ENCODE results near the gene CEP350. TPM values are rescaled to one million over a fixed set of nuclear protein-coding genes. Genes with fewer than 3 reads are reported as not detected.

The CEP350 gene
- polyA plus RNA-seq, 1 experiment, result 5.4 TPM

DNA sequence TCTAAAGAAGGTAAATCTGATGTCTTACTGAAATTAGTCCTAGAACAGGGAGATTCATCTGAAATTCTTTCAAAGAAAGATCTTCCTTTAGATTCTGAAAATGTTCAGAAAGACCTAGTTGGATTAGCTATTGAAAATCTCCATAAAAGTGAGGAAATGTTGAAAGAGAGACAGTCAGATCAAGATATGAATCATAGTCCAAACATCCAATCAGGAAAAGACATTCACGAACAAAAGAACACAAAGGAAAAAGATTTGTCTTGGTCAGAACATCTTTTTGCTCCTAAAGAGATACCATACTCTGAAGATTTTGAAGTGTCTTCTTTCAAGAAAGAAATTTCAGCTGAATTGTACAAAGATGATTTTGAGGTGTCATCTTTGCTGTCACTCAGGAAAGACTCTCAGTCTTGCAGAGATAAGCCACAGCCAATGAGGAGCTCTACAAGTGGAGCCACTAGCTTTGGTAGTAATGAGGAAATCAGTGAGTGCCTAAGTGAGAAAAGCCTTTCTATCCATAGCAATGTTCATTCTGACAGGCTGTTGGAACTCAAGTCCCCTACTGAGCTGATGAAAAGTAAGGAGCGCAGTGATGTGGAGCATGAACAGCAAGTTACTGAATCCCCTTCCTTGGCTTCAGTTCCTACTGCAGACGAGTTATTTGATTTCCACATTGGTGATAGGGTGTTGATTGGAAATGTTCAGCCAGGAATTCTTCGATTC is 138.5 kb downstream of the CEP350 start:
- Histone ChIP-seq H3K27me3 (ENCODE audit: control insufficient read depth, insufficient read depth, low read length) (no peaks in the 10 kb centered on the region), H3K4me3 (ENCODE audit: low read depth, low read length) (no peak overlapping the region), H3K36me3 (ENCODE audit: control insufficient read depth, insufficient read depth, low read length) (peaks cover 3% of the 10 kb centered on the region; the same call in 1 of the 2 replicates)
- TF ChIP-seq CTCF (IDR thresholded peaks at IDR 0.05; ENCODE audit: insufficient read depth, low read depth, low read length), result no peak
- DNase-seq (ENCODE audit: low read depth), result no peak
- CTCF ChIA-PET, result interaction anchor here (0.7 kb wide), 1 partner anchor 9 kb away, joined by 3 read pairs; no protein-coding TSS in a partner anchor
- POLR2A ChIA-PET, result no interaction called here

DNA sequence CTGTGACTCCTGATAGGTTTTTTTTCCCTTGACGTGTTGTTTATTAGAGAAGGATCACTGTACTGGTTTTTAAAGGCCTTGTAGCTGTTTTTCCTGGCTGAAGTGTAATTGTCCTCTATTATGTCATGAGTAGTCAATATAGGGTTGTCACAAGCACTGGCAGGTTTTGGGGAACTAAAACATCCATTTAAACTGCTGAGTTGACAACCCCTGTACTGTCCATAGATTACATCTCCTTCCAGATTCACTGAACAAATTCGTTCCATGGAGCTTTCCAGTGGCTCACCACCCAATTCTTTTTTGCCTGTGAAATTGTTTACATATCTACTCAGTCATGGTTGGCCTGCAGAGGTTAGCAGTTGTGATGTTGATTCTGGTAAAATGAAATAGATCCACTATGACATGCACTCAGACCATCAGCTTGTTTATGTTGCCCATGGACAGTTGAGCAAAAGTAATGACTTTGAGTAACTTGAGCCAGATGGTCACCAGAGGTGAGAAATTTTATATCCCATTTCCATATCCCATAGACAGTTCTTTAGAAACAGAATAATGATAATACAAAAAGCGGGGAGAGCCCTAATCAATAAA is 140.2 kb downstream of the CEP350 start:
- no peak for TF ChIP-seq CTCF (IDR thresholded peaks at IDR 0.05; ENCODE audit: insufficient read depth, low read depth, low read length)
- ChIA-PET CTCF (interaction anchor here (1.2 kb wide), 1 partner anchor 29 kb away, joined by 3 read pairs; no protein-coding TSS in a partner anchor), POLR2A (no interaction called here)
- Histone ChIP-seq H3K36me3 (ENCODE audit: control insufficient read depth, insufficient read depth, low read length) (peaks cover 1% of the 10 kb centered on the region; the same call in 1 of the 2 replicates), H3K27me3 (ENCODE audit: control insufficient read depth, insufficient read depth, low read length) (no peaks in the 10 kb centered on the region), H3K4me3 (ENCODE audit: low read depth, low read length) (no peak overlapping the region)
- DNase-seq (ENCODE audit: low read depth), result no peak

DNA sequence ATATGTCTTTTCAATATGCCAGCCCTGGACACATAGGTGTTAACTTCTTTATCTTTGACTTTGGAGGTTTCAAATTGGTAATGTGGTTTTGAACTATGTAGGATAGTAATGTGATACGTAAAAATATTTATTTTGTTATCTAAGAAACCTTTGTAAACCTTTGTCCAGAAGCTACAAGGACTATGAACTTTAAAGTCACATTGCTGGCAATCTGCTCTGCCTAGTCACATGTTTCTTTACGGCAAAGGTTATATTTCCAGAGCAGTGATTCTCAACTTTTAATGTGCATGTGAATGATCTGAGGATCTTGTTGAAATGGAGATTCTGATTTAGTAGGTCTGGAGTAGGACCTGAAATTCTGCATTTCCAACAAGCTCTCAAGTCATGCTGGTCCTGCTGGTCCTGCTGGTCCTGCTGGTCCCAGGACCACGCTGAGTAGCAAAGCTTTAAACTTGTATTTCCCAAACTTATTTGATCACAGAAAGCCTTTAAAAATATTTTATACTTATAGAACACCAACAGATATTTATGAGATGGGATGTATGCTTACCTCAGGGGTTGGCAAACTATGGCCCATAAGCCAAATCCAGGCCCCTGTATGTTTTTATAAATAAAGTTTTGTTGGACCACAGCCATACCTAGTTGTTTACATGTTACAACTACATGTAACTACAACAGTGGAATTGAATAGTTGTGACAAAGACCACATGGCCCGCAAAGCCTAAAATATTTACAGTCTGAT is 142.1 kb downstream of the CEP350 start:
- H3K27me3 ChIP-seq (ENCODE audit: control insufficient read depth, insufficient read depth, low read length), result no peaks in the 10 kb centered on the region
- peaks cover 1% of the 10 kb centered on the region for H3K36me3 ChIP-seq (ENCODE audit: control insufficient read depth, insufficient read depth, low read length)
- ChIA-PET CTCF (interaction anchor here (0.6 to 0.9 kb wide), 2 partner anchors 92 to 155 kb away, joined by 3 read pairs; no protein-coding TSS in a partner anchor), POLR2A (no interaction called here)
- H3K4me3 ChIP-seq (ENCODE audit: low read depth, low read length), result no peak overlapping the region
- DNase-seq (ENCODE audit: low read depth), result no peak
- TF ChIP-seq CTCF (IDR thresholded peaks at IDR 0.05; ENCODE audit: insufficient read depth, low read depth, low read length), result no peak

DNA sequence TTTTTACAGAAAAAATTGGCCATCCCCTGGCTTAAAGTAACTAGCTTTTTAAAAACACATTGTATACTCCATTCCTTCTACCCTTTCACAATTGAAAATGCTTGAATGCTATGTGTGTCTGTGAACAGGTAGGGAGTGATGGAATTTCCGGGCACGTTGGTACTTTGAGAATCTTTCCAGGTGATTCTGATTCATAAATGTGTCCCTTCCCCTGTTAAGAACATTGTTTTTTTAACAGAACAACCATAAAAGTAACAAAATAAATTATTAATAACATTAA is 142.7 kb downstream of the CEP350 start:
- ChIA-PET POLR2A (no interaction called here), CTCF (interaction anchor here (0.9 to 1.9 kb wide), 2 partner anchors 82 to 91 kb away, joined by 3 to 4 read pairs; no protein-coding TSS in a partner anchor)
- no peak for TF ChIP-seq CTCF (IDR thresholded peaks at IDR 0.05; ENCODE audit: insufficient read depth, low read depth, low read length)
- Histone ChIP-seq H3K4me3 (ENCODE audit: low read depth, low read length) (no peak overlapping the region), H3K27me3 (ENCODE audit: control insufficient read depth, insufficient read depth, low read length) (no peaks in the 10 kb centered on the region), H3K36me3 (ENCODE audit: control insufficient read depth, insufficient read depth, low read length) (peaks cover 1% of the 10 kb centered on the region)
- no peak for DNase-seq (ENCODE audit: low read depth)

DNA sequence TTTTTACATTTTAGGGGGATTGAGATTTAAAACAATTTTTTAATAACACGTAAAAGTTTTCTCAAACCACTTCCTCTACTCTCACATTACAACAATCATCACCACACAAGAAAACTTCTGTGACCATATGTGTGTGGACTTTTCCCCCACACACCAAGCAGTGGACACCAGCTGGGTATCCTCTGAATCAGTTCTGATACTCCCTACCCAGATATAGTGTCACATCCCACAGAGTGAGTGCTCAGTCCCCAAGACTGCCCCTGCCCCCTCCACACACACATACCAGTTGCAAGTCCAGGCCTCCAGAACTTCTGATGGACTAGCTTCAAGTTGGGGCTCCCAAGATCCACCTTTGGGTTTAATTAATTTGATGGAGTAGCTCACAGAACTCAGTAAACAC is 146.8 kb downstream of the CEP350 start:
- TF ChIP-seq CTCF (IDR thresholded peaks at IDR 0.05; ENCODE audit: insufficient read depth, low read depth, low read length), result no peak
- DNase-seq (ENCODE audit: low read depth), result no peak
- ChIA-PET CTCF (interaction anchor here (1.4 kb wide), 1 partner anchor 79 kb away, joined by 5 read pairs; no protein-coding TSS in a partner anchor), POLR2A (no interaction called here)
- no peaks in the 10 kb centered on the region for H3K27me3 ChIP-seq (ENCODE audit: control insufficient read depth, insufficient read depth, low read length)
- no peak overlapping the region for H3K4me3 ChIP-seq (ENCODE audit: low read depth, low read length)
- H3K36me3 ChIP-seq (ENCODE audit: control insufficient read depth, insufficient read depth, low read length), result no peaks in the 10 kb centered on the region; the same call in 1 of the 2 replicates

Data from BJ (cell line).